ENCODE results near the gene GVQW3. TPM values are rescaled to one million over a fixed set of nuclear protein-coding genes. Genes with fewer than 3 reads are reported as not detected.

Gene GVQW3
- total RNA-seq, 1 donor from 2014 or later: 3.9 TPM

DNA sequence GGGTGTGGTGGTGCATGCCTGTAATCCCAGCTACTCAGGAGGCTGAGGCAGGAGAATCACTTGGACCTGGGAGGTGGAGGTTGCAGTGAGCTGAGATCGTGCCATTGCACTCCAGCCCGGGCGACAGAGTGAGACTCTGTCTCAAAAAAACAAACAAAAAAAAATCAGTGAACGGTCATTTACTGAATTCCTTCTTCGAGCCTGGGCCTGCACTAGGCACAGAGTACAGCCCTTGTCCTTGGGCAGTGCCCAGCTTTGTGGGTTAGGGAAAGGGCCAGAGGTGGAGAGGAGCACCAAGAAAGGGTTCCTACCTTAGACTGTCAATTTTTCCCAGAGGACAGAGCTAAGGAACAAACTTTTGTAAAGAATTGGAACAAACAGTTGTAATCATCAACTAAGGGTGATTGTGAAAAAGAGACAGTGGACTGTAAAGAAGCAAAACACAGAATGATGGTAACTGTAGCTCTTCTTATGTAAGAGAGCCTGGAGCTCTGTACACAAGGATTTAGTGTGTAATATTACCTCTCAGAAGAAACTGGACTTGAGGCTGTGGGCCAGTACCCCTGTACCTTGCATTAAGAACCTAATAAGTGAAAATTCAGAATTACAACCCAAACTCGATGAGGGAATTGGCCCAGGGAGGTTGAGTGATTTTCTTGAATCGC is 10.8 kb downstream of the GVQW3 start:
- no peak for DNase-seq (ENCODE audit: low spot score)
- Mint-ChIP-seq H3K4me1 (ENCODE audit: low read depth) (no peaks in the 10 kb centered on the region), H3K9me3 (ENCODE audit: low read depth) (no peaks in the 10 kb centered on the region), H3K36me3 (ENCODE audit: low read depth) (no peaks in the 10 kb centered on the region), H3K27me3 (ENCODE audit: low read depth) (no peaks in the 10 kb centered on the region), H3K27ac (ENCODE audit: unreplicated experiment) (no peak overlapping the region), H3K4me3 (ENCODE audit: unreplicated experiment) (no peak overlapping the region)
- TF ChIP-seq, protein P1, sequence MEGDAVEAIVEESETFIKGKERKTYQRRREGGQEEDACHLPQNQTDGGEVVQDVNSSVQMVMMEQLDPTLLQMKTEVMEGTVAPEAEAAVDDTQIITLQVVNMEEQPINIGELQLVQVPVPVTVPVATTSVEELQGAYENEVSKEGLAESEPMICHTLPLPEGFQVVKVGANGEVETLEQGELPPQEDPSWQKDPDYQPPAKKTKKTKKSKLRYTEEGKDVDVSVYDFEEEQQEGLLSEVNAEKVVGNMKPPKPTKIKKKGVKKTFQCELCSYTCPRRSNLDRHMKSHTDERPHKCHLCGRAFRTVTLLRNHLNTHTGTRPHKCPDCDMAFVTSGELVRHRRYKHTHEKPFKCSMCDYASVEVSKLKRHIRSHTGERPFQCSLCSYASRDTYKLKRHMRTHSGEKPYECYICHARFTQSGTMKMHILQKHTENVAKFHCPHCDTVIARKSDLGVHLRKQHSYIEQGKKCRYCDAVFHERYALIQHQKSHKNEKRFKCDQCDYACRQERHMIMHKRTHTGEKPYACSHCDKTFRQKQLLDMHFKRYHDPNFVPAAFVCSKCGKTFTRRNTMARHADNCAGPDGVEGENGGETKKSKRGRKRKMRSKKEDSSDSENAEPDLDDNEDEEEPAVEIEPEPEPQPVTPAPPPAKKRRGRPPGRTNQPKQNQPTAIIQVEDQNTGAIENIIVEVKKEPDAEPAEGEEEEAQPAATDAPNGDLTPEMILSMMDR (IDR thresholded peaks at IDR 0.05): no peak

DNA sequence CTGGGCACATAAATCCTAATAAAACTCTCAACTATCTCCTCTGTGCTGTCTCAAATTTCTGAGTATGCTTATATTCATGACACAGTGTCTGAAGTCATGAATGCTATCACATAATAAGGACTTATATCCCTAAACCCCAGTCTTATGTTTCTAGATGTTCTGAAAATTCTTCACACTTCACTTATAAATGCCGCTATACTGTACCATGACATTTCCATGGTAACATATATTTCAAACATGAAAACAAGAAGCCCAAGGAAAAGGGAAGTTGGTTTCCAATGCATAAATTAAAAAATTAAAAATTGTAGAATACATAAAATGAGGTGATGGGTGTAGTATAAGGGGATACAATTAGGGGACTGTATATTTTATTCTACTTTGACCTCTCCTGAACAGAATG is 11.7 kb downstream of the GVQW3 start:
- Mint-ChIP-seq H3K4me1 (ENCODE audit: low read depth) (no peaks in the 10 kb centered on the region), H3K4me3 (ENCODE audit: unreplicated experiment) (no peak overlapping the region), H3K27ac (ENCODE audit: unreplicated experiment) (no peak overlapping the region), H3K36me3 (ENCODE audit: low read depth) (no peaks in the 10 kb centered on the region), H3K9me3 (ENCODE audit: low read depth) (no peaks in the 10 kb centered on the region), H3K27me3 (ENCODE audit: low read depth) (no peaks in the 10 kb centered on the region)
- TF ChIP-seq, protein P1 (IDR thresholded peaks at IDR 0.05): no peak
- no peak for DNase-seq (ENCODE audit: low spot score)

DNA sequence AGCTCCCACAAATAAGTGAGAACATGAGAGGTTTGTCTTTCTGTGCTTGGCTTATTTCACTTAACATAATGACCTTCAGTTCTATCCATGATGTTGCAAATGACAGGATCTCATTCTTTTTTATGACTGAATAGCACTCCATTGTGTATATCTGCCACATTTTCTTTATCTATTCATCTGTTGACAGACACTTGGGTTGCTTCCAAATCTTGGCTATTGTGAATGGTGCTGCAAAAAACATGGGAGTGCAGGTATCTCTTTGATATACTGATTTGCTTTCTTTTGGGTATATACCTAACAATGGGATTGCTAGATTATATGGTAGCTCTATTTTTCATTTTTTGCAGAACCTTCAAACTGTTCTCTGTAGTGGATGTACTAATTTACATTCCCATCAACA is 13.3 kb downstream of the GVQW3 start:
- Mint-ChIP-seq H3K4me3 (ENCODE audit: unreplicated experiment) (no peak overlapping the region), H3K4me1 (ENCODE audit: low read depth) (no peaks in the 10 kb centered on the region), H3K27me3 (ENCODE audit: low read depth) (no peaks in the 10 kb centered on the region), H3K9me3 (ENCODE audit: low read depth) (no peaks in the 10 kb centered on the region), H3K27ac (ENCODE audit: unreplicated experiment) (no peak overlapping the region), H3K36me3 (ENCODE audit: low read depth) (no peaks in the 10 kb centered on the region)
- DNase-seq (ENCODE audit: low spot score): no peak
- TF ChIP-seq, protein P1 (IDR thresholded peaks at IDR 0.05): no peak

DNA sequence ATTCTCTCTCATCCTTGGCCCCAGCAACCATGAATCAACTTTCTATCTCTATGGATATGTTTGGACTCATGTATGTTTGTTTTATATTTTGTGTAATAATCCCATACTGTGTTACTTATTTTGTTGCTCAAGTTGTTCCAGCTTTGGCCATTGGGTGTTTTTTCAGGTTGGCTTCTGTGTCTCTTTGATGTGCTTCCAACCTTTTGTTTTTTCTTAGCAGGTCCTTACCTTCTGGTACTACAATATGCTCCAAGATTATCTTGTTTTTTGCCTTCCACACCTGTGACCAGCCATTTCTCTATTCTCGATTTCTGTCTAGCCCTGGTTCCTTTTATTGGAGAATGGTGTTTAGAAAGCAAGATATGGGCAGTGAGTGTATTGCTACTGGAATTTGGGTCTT is 14.2 kb downstream of the GVQW3 start:
- Mint-ChIP-seq H3K36me3 (ENCODE audit: low read depth) (no peaks in the 10 kb centered on the region), H3K27ac (ENCODE audit: unreplicated experiment) (no peak overlapping the region), H3K9me3 (ENCODE audit: low read depth) (no peaks in the 10 kb centered on the region), H3K4me3 (ENCODE audit: unreplicated experiment) (no peak overlapping the region), H3K27me3 (ENCODE audit: low read depth) (no peaks in the 10 kb centered on the region), H3K4me1 (ENCODE audit: low read depth) (no peaks in the 10 kb centered on the region)
- no peak for DNase-seq (ENCODE audit: low spot score)
- TF ChIP-seq, protein P1 (IDR thresholded peaks at IDR 0.05): no peak

DNA sequence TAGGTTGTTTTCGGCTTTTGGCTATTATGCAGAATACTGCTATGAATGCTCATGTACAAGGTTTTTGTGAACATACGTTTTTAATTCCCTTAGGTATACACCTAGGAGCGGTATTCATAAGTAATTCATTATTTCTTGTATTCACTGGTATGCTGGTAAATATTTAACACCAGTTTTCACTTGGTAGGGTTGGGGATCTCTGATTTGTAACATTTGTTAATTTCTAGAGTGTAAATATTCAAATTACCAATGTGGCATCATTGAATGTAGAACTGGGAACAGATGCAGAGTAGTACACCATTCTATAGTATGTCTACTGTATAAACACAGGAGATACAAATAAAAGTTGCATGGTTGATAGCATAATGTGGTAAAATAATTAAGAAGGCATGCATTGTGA is 16.3 kb downstream of the GVQW3 start:
- no peak for DNase-seq (ENCODE audit: low spot score)
- no peak overlapping the region for H3K4me3 Mint-ChIP-seq (ENCODE audit: unreplicated experiment)
- H3K27ac Mint-ChIP-seq (ENCODE audit: unreplicated experiment): no peak overlapping the region
- TF ChIP-seq, protein P1 (IDR thresholded peaks at IDR 0.05): no peak
- no peaks in the 10 kb centered on the region for H3K9me3 Mint-ChIP-seq (ENCODE audit: low read depth)
- no peaks in the 10 kb centered on the region for H3K27me3 Mint-ChIP-seq (ENCODE audit: low read depth)
- no peaks in the 10 kb centered on the region for H3K4me1 Mint-ChIP-seq (ENCODE audit: low read depth)
- peaks cover 2% of the 10 kb centered on the region for H3K36me3 Mint-ChIP-seq (ENCODE audit: low read depth)
